PC-3 (cell line): ENCODE data around the gene FOLR1. TPM values are rescaled to one million over a fixed set of nuclear protein-coding genes. Genes with fewer than 3 reads are reported as not detected.
A peak's percentile ranks its signal among the peaks of the same experiment; 100 is the strongest.

Experiments
- ATAC-seq: fragments of 200-7000 bp; cut with Tn5 transposase; 2 replicates; pipeline ENCODE4 v1.9.1; 2020; ENCODE audit warnings: mild to moderate bottlenecking, moderate library complexity
- BruUV-seq: library from RNA; stranded (reverse); fragments of 400-500 nt; replicated peaks from 2 replicates; lab custom pipeline; 2021; lab: Mats Ljungman, UMichigan
- CTCF ChIA-PET: fragments of 300-600 bp; sonication (Branson Sonifier 250); formaldehyde crosslinking; loops from one replicate; lab custom pipeline; 2022; ENCODE audit warnings: antibody characterized with exemption; lab: Charles Lee
- POLR2A ChIA-PET: fragments of 300-600 bp; sonication (Branson Sonifier 250); formaldehyde crosslinking; loops from one replicate; lab custom pipeline; 2022; ENCODE audit warnings: antibody characterized with exemption; ENCODE audit not compliant: unreplicated experiment; lab: Charles Lee
- DNase-seq: peaks from one replicate; pipeline ENCODE4 v3.0.0-alpha.2; 2015
- H2AFZ ChIP-seq: fragments of 300-600 bp; sonication (generic); 2 replicates; pipeline ENCODE4 v1.6.0; 2016; ENCODE audit warnings: antibody characterized with exemption, low read length
- H3F3A ChIP-seq: fragments of 300-600 bp; sonication (generic); one replicate; pipeline ENCODE4 v1.6.0; 2017; ENCODE audit warnings: antibody characterized with exemption, low read length, control low read depth, mild to moderate bottlenecking; ENCODE audit not compliant: unreplicated experiment
- H3K27ac ChIP-seq: fragments of 300-600 bp; sonication (generic); 2 replicates; pipeline ENCODE4 v1.5.1; 2016; ENCODE audit warnings: mild to moderate bottlenecking, low read length
- H3K27me3 ChIP-seq: fragments of 300-600 bp; sonication (generic); 2 replicates; pipeline ENCODE4 v1.6.1; 2016; ENCODE audit warnings: low read length, mixed read lengths
- H3K36me3 ChIP-seq: fragments of 300-600 bp; sonication (generic); 2 replicates; pipeline ENCODE4 v1.6.1; 2016; ENCODE audit warnings: low read depth, mixed run types, low read length, mixed read lengths
- H3K4me1 ChIP-seq: fragments of 300-600 bp; sonication (generic); 2 replicates; pipeline ENCODE4 v1.5.1; 2016; ENCODE audit warnings: low read length; ENCODE audit not compliant: insufficient read depth
- H3K4me2 ChIP-seq: fragments of 300-600 bp; sonication (generic); 2 replicates; pipeline ENCODE4 v1.6.0; 2016; ENCODE audit warnings: low read length
- H3K4me3 ChIP-seq: fragments of 300-600 bp; sonication (generic); 2 replicates; pipeline ENCODE4 v1.5.1; 2016; ENCODE audit warnings: mild to moderate bottlenecking, low read length, mixed read lengths
- H3K79me2 ChIP-seq: fragments of 300-600 bp; sonication (generic); 2 replicates; pipeline ENCODE4 v1.6.1; 2017; ENCODE audit warnings: low read length, mixed read lengths
- H3K9ac ChIP-seq: fragments of 300-600 bp; sonication (generic); 2 replicates; pipeline ENCODE4 v1.6.0; 2016; ENCODE audit warnings: mild to moderate bottlenecking, low read length
- H3K9me2 ChIP-seq: fragments of 300-600 bp; sonication (generic); replicated peaks from 2 replicates; pipeline ENCODE4 v1.6.1; 2016; ENCODE audit warnings: mixed run types, low read length, mixed read lengths
- H3K9me3 ChIP-seq: fragments of 300-600 bp; sonication (generic); 2 replicates; pipeline ENCODE4 v1.6.1; 2016; ENCODE audit warnings: low read length, mixed read lengths
- H4K20me1 ChIP-seq: fragments of 300-600 bp; sonication (generic); 2 replicates; pipeline ENCODE4 v1.6.1; 2016; ENCODE audit warnings: low read length, mixed read lengths
- EZH2 ChIP-seq: fragments of 300-600 bp; sonication (generic); IDR thresholded peaks from one replicate; pipeline ENCODE4 v1.6.1; 2017; ENCODE audit warnings: antibody characterized with exemption, mild to moderate bottlenecking, low read length; ENCODE audit not compliant: unreplicated experiment
- EZH2phosphoT487 ChIP-seq: fragments of 300-600 bp; sonication (generic); IDR thresholded peaks from 2 replicates; pipeline ENCODE4 v1.6.1; 2018; ENCODE audit warnings: mild to moderate bottlenecking, antibody characterized with exemption, low read length, borderline replicate concordance
- intact Hi-C: fragments of 100-400 bp; cut with micrococcal nuclease; formaldehyde crosslinking; loops from 2 replicates; pipeline ENCODE4 v1.9.0; 2023
- total RNA-seq: library from RNA; depleted of rRNA; stranded (reverse); fragments of >200 nt; gene quantifications from 2 replicates; pipeline ENCODE4 v1.2.3, GENCODE V29; 2014
- TF ChIP-seq, protein P1 (sequence below): fragments of 300-600 bp; sonication (generic); conservative IDR thresholded peaks from 2 replicates; pipeline ENCODE4 v1.5.1; 2017; ENCODE audit warnings: antibody characterized with exemption, low read depth, mild to moderate bottlenecking, low read length

FOLR1 gene
- total RNA-seq, 1 experiment from 2014 or later = 0.36 TPM

DNA sequence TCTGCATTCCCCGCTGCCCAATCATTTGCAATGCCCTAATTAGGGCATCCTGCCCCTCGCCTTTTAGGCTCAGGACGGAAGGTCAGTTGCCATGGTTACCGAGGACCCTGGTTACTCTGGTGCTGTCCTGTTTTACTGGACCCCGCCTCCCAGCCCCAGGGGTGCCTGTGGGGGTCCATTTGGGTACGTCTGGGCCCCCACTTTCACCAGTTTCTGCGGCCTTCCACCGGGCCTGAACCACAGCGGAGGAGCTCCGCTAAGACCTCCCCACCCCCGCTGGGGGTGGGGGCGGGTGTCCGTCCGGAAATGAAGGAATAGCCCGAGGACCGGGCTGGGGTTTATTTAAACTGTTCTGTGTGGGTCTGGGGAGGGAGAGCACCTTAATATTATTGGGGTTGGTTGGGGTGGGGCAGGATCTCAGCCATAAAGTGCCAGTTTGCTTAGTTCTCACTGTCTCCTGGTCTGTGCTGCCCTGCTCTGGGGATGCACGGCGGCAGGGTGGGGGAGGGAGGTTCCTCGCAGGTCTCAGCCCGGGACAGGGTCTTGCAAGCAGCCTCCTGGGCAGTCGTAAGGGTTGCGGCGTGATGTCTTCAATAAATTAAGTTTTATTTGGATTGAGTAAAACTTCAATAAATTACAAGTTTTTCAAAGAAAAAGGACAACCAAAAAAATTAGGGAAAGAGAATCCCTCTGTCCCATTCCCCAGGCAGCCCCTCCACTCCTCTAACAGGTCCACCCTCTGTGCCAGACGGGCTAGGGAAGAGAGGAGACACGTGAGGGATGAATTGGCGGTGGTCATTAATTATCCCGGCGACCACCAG, 46.8 kb downstream of the FOLR1 start:
- H3K27ac ChIP-seq = no peak overlapping the region
- TF ChIP-seq EZH2phosphoT487 (no peak), EZH2 (no peak)
- TF ChIP-seq, protein P1, sequence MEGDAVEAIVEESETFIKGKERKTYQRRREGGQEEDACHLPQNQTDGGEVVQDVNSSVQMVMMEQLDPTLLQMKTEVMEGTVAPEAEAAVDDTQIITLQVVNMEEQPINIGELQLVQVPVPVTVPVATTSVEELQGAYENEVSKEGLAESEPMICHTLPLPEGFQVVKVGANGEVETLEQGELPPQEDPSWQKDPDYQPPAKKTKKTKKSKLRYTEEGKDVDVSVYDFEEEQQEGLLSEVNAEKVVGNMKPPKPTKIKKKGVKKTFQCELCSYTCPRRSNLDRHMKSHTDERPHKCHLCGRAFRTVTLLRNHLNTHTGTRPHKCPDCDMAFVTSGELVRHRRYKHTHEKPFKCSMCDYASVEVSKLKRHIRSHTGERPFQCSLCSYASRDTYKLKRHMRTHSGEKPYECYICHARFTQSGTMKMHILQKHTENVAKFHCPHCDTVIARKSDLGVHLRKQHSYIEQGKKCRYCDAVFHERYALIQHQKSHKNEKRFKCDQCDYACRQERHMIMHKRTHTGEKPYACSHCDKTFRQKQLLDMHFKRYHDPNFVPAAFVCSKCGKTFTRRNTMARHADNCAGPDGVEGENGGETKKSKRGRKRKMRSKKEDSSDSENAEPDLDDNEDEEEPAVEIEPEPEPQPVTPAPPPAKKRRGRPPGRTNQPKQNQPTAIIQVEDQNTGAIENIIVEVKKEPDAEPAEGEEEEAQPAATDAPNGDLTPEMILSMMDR = no peak
- H2AFZ ChIP-seq = no peak overlapping the region
- no peaks in the 10 kb centered on the region for H3K9me3 ChIP-seq
- ChIA-PET CTCF (no interaction called here), POLR2A (no interaction called here)
- peaks cover 6% of the 10 kb centered on the region for H3K36me3 ChIP-seq
- peaks cover 8% of the 10 kb centered on the region for H3F3A ChIP-seq
- no peak overlapping the region for H3K9ac ChIP-seq
- no peaks in the 10 kb centered on the region for H3K79me2 ChIP-seq
- H3K9me2 ChIP-seq = no peaks in the 10 kb centered on the region
- no peak for DNase-seq
- no peak overlapping the region for H3K4me2 ChIP-seq
- H4K20me1 ChIP-seq = no peaks in the 10 kb centered on the region
- no peak overlapping the region for H3K4me3 ChIP-seq
- peaks cover 9% of the 10 kb centered on the region for H3K4me1 ChIP-seq
- no peak for ATAC-seq
- TSS peak; percentile 43 for BruUV-seq
- peaks cover 5% of the 10 kb centered on the region; the same call in 1 of the 2 replicates for H3K27me3 ChIP-seq
- intact Hi-C loops = loop anchor here (2.0 kb wide), 1 partner anchor 14 kb away; the partner anchor contains the start of gene INPPL1

DNA sequence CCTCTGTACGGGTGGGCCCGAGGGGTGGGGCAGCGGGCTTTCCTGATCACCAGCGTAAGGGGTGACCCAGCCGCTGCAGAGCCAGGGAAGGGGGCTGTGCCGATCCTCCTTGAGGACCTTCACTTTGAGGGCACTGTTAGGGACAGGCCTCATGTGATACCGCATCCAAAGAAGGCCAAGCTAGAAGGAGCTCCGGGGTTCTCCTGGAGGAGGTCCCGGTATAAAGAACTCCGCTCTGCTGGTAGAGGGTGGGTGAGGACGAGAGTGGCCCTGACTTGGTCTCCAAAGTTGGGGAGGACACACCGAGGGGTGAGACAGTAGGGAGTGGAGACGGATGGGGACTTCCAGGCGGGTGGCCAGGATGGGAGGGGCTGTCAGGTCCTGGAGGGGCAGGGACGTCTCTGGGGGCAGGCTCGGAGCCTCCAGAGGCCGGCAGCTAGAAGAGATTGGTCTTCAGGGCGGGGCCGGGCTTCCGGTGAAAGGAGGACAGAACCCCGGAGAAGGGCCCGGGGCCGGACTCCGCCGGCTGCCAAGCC, 47.4 kb downstream of the FOLR1 start:
- no peak for TF ChIP-seq EZH2
- Histone ChIP-seq H3K4me2 (peak overlapping the region; percentile 71), H3K9me3 (no peaks in the 10 kb centered on the region), H3K4me1 (peaks cover 9% of the 10 kb centered on the region), H3K79me2 (no peaks in the 10 kb centered on the region), H3K4me3 (peak overlapping the region; percentile 28; the same call in 1 of the 2 replicates), H3K27ac (no peak overlapping the region), H3K9ac (peak overlapping the region; percentile 35; the same call in 1 of the 2 replicates), H2AFZ (peak overlapping the region; percentile 74; the same call in 1 of the 2 replicates), H3K36me3 (peaks cover 5% of the 10 kb centered on the region), H3F3A (peaks cover 8% of the 10 kb centered on the region), H3K9me2 (no peaks in the 10 kb centered on the region), H4K20me1 (no peaks in the 10 kb centered on the region), H3K27me3 (peaks cover 5% of the 10 kb centered on the region; the same call in 1 of the 2 replicates)
- ChIA-PET CTCF (no interaction called here), POLR2A (no interaction called here)
- intact Hi-C loops = loop anchor here (2.0 kb wide), 1 partner anchor 15 kb away; the partner anchor contains the start of gene INPPL1
- no TSS peak for BruUV-seq
- peak; percentile 72 for ATAC-seq
- peak; percentile 47 for DNase-seq

DNA sequence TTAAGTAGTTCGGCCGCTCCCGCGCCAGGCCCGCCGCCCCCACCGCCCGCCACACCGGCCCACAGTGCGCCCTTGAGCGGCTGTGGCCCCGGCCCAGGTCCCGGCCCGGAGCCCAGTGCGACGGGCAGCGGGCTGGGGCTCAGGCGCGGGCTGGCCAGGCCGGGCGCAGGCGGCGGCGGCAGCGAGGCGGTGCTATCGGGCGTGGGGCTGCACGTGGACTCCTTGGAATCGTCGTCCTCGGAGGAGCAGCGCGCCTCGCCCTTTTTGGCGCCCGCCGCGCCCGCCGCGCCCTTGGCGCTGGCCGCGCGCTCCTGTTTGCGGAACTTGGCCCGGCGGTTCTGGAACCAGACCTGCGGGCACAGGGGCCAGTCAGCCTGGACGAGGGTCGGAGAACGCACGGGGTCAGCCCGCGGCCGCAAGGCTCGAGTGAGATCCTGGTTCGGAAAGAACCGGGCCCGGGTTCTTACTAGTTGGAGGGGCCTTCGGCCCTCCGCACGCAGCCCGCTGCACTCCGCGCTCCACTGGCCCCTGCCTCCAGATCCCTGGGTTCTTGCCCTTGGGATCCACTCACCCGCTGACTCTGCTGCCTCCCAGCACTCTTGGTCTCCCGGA, 48.0 kb downstream of the FOLR1 start:
- H3K4me3 ChIP-seq = peak overlapping the region; percentile 28; the same call in 1 of the 2 replicates
- H3F3A ChIP-seq = peaks cover 8% of the 10 kb centered on the region
- no peaks in the 10 kb centered on the region for H4K20me1 ChIP-seq
- POLR2A ChIA-PET = no interaction called here
- H3K36me3 ChIP-seq = peaks cover 5% of the 10 kb centered on the region
- DNase-seq (peak; percentile 40), ATAC-seq (peak; percentile 70)
- H2AFZ ChIP-seq = peak overlapping the region; percentile 74
- H3K4me2 ChIP-seq = peak overlapping the region; percentile 71
- H3K9me3 ChIP-seq = no peaks in the 10 kb centered on the region
- no TSS peak for BruUV-seq
- H3K9ac ChIP-seq = peak overlapping the region; percentile 35; the same call in 1 of the 2 replicates
- intact Hi-C loops = loop anchor here (2.0 kb wide), 1 partner anchor 15 kb away; the partner anchor contains the start of gene INPPL1
- H3K9me2 ChIP-seq = no peaks in the 10 kb centered on the region
- H3K79me2 ChIP-seq = no peaks in the 10 kb centered on the region
- CTCF ChIA-PET = no interaction called here
- peaks cover 5% of the 10 kb centered on the region; the same call in 1 of the 2 replicates for H3K27me3 ChIP-seq
- H3K27ac ChIP-seq = no peak overlapping the region
- TF ChIP-seq EZH2phosphoT487 (peak; percentile 18; the same call in 1 of the 2 replicates), EZH2 (no peak)
- H3K4me1 ChIP-seq = peaks cover 9% of the 10 kb centered on the region
